Nephron (organoid): Measurements from ENCODE around the gene SERTAD2.

ENCODE experiments used
- H3K27ac Mint-ChIP-seq, 3 experiments: 2 replicates each; pipeline ENCODE4 v1.8.0; 2020; ENCODE audit warnings: mixed read lengths in 3 of 3, mild to moderate bottlenecking in 2 of 3, moderate library complexity in 1 of 3
- H3K27me3 Mint-ChIP-seq: 2 replicates; pipeline ENCODE4 v1.8.0; 2021; ENCODE audit warnings: low read depth, mild to moderate bottlenecking, moderate library complexity, mixed read lengths
- H3K36me3 Mint-ChIP-seq: 2 replicates; pipeline ENCODE4 v1.8.0; 2020; ENCODE audit warnings: low read depth, mixed read lengths
- H3K4me1 Mint-ChIP-seq: 2 replicates; pipeline ENCODE4 v1.8.0; 2020; ENCODE audit warnings: mixed read lengths
- H3K4me3 Mint-ChIP-seq, 3 experiments: 2 replicates each; pipeline ENCODE4 v1.8.0; 2020; ENCODE audit warnings: mild to moderate bottlenecking in 3 of 3, mixed read lengths in 3 of 3, moderate library complexity in 2 of 3
- H3K9me3 Mint-ChIP-seq: 2 replicates; pipeline ENCODE4 v1.8.0; 2020; ENCODE audit warnings: mixed read lengths
- TF ChIP-seq, protein P1 (sequence below), 3 experiments: fragments of 200-600 bp; sonication (generic); IDR thresholded peaks; one replicate each; pipeline ENCODE4 v1.5.0; 2021; ENCODE audit warnings: antibody characterized with exemption in 3 of 3; ENCODE audit not compliant: unreplicated experiment in 3 of 3

SERTAD2 gene

GRCh38 chr2:64608867-64609226 lies 44.9 kb downstream of the SERTAD2 start:
- H3K27ac Mint-ChIP-seq: no peak overlapping the region
- peaks cover 55% of the 10 kb centered on the region for H3K4me1 Mint-ChIP-seq
- TF ChIP-seq, protein P1, sequence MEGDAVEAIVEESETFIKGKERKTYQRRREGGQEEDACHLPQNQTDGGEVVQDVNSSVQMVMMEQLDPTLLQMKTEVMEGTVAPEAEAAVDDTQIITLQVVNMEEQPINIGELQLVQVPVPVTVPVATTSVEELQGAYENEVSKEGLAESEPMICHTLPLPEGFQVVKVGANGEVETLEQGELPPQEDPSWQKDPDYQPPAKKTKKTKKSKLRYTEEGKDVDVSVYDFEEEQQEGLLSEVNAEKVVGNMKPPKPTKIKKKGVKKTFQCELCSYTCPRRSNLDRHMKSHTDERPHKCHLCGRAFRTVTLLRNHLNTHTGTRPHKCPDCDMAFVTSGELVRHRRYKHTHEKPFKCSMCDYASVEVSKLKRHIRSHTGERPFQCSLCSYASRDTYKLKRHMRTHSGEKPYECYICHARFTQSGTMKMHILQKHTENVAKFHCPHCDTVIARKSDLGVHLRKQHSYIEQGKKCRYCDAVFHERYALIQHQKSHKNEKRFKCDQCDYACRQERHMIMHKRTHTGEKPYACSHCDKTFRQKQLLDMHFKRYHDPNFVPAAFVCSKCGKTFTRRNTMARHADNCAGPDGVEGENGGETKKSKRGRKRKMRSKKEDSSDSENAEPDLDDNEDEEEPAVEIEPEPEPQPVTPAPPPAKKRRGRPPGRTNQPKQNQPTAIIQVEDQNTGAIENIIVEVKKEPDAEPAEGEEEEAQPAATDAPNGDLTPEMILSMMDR (IDR thresholded peaks at IDR 0.05; ENCODE audit: unreplicated experiment in 3 of 3): no peak
- peaks cover 11% of the 10 kb centered on the region for H3K9me3 Mint-ChIP-seq
- H3K36me3 Mint-ChIP-seq: no peaks in the 10 kb centered on the region
- peak overlapping the region; percentile 39 to 75 (median 66) for H3K4me3 Mint-ChIP-seq
- H3K27me3 Mint-ChIP-seq: peaks cover 16% of the 10 kb centered on the region

DNA sequence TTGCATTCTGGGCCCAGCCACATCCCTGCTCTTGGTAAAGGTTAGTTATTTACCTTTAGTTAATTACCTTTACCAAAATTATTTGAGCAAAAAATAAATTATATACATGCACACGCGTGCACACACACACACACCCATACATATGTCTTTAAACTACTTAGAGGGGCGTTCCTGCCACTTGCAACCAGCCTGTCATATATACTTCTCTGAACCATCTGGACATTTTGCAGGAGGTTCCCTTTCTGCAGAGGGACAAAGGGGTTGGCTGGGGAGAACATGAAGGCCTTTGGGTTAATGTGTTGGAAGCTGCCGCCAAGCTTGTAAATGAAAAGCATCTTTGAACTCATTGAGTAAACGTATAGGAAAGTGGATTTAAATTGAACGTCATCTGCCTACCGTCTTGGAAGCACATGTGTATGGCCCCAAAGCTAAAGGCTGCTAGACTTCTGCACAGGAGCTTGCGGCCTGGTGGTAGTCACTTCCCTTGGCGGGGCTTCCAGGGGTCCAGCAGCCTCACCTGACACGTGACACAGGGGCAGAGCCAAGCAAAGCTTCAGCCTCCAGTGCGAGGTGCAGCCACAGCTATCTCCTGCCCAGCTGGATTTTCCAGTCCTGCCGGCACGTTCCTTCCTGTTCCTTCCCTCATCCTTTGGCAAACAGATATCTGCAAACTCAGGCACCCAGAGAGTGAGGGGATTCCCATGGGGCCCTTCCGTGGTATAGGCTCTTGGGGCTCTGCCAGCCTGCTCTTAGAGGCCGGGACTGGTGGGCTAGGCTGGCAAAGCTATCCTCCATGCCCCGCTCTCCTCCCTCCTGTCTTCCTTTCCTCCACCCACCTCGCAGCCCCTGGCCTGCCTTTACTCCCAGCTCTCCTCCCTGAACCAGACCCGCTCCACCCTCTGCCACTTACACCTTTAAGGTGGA lies 46.1 kb downstream of the SERTAD2 start:
- Mint-ChIP-seq H3K27me3 (peaks cover 16% of the 10 kb centered on the region), H3K36me3 (no peaks in the 10 kb centered on the region), H3K4me3 (peak overlapping the region; percentile 46 to 75 (median 63)), H3K4me1 (peaks cover 53% of the 10 kb centered on the region), H3K9me3 (peaks cover 11% of the 10 kb centered on the region), H3K27ac (peak overlapping the region in 2 of 3 experiments; percentile 80 to 96)
- TF ChIP-seq, protein P1 (IDR thresholded peaks at IDR 0.05; ENCODE audit: unreplicated experiment in 3 of 3): no peak

GRCh38 chr2:64606479-64607363 lies 47.0 kb downstream of the SERTAD2 start:
- peak overlapping the region in 1 of 3 experiments; percentile 46 for H3K4me3 Mint-ChIP-seq
- no peaks in the 10 kb centered on the region for H3K36me3 Mint-ChIP-seq
- peaks cover 14% of the 10 kb centered on the region for H3K27me3 Mint-ChIP-seq
- peaks cover 62% of the 10 kb centered on the region for H3K4me1 Mint-ChIP-seq
- H3K27ac Mint-ChIP-seq: peak overlapping the region; percentile 80 to 96 (median 91)
- TF ChIP-seq, protein P1 (IDR thresholded peaks at IDR 0.05; ENCODE audit: unreplicated experiment in 3 of 3): no peak
- H3K9me3 Mint-ChIP-seq: peaks cover 11% of the 10 kb centered on the region

GRCh38 chr2:64605991-64606478 lies 47.7 kb downstream of the SERTAD2 start:
- Mint-ChIP-seq H3K9me3 (peaks cover 11% of the 10 kb centered on the region), H3K27me3 (peaks cover 12% of the 10 kb centered on the region), H3K4me3 (no peak overlapping the region), H3K4me1 (peaks cover 69% of the 10 kb centered on the region), H3K36me3 (no peaks in the 10 kb centered on the region), H3K27ac (peak overlapping the region; percentile 80 to 96 (median 91))
- TF ChIP-seq, protein P1 (IDR thresholded peaks at IDR 0.05; ENCODE audit: unreplicated experiment in 3 of 3): no peak

DNA sequence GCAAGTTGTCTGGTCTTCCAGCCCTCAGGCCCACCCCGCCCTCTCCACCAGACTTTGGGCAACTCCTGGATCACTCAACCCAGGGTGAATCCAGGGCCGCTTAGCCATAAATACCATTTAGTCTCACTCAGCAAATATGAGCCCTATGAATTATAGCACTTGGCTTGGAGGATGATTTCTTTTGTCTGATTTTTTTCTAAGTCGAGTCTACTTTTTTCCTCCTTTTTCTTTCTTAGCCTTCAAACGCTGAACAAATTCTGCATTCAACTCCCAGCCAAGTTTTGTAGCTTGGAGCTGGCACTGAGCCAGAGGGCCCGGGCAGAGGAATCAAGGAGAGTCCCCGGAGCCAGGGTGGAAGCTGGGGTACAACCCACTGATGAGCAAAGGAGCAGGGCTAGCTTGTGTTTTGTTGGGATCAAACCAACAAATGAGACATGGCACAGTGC lies 48.7 kb downstream of the SERTAD2 start:
- peak overlapping the region; percentile 80 to 96 (median 91) for H3K27ac Mint-ChIP-seq
- TF ChIP-seq, protein P1 (IDR thresholded peaks at IDR 0.05; ENCODE audit: unreplicated experiment in 3 of 3): no peak
- no peaks in the 10 kb centered on the region for H3K36me3 Mint-ChIP-seq
- peaks cover 11% of the 10 kb centered on the region for H3K9me3 Mint-ChIP-seq
- H3K4me3 Mint-ChIP-seq: peak overlapping the region in 2 of 3 experiments; percentile 1 to 17
- peaks cover 67% of the 10 kb centered on the region for H3K4me1 Mint-ChIP-seq
- peaks cover 12% of the 10 kb centered on the region for H3K27me3 Mint-ChIP-seq
